Panc1 (cell line): ENCODE results near the gene GNAI2.
"Not testable (repeated sequence)": the region's sequence is repeated elsewhere in the genome, so short reads cannot be mapped to it uniquely, and the experiment has no call there.

Experiments used
- POLR2AphosphoS5 ChIP-seq: IDR thresholded peaks from 2 replicates; pipeline ENCODE4 v1.6.1; 2012; ENCODE audit warnings: mild to moderate bottlenecking, low read depth, low read length, moderate library complexity
- TCF7L2 ChIP-seq: IDR thresholded peaks from 2 replicates; pipeline ENCODE4 v1.6.1; 2011; ENCODE audit warnings: mild to moderate bottlenecking, low read depth, low read length, inconsistent platforms
- TF ChIP-seq, protein P1 (sequence below): fragments of 450-650 bp; IDR thresholded peaks from 2 replicates; pipeline ENCODE4 v1.5.1; 2017; ENCODE audit warnings: mild to moderate bottlenecking
- TF ChIP-seq, protein P2 (sequence below), 2 experiments: IDR thresholded peaks; 2 replicates each; pipeline ENCODE4 v1.6.1; 2011 to 2012; ENCODE audit warnings: low read depth in 2 of 2, control low read depth in 1 of 2, low read length in 1 of 2, mild to moderate bottlenecking in 1 of 2, moderate library complexity in 1 of 2; ENCODE audit not compliant: insufficient read depth in 1 of 2

DNA sequence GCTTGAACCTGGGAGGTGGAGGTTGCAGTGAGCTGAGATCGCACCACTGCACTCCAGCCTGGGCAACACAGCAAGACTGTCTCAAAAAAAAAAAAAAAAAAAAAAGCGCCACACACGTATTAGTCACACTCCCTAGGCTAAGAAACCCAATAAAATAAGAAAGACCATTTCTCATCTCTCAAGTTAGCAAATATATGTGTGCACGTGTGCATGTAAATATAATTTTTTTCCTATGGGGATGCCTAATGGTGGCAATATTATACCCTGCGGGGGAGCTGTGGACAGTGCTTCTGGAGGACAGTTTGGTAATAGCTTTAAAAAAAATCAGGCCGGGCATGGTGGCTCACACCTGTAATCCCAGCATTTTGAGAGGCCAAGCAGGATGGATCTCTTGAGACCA, 48.1 kb downstream of the GNAI2 start:
- TF ChIP-seq, protein P1, sequence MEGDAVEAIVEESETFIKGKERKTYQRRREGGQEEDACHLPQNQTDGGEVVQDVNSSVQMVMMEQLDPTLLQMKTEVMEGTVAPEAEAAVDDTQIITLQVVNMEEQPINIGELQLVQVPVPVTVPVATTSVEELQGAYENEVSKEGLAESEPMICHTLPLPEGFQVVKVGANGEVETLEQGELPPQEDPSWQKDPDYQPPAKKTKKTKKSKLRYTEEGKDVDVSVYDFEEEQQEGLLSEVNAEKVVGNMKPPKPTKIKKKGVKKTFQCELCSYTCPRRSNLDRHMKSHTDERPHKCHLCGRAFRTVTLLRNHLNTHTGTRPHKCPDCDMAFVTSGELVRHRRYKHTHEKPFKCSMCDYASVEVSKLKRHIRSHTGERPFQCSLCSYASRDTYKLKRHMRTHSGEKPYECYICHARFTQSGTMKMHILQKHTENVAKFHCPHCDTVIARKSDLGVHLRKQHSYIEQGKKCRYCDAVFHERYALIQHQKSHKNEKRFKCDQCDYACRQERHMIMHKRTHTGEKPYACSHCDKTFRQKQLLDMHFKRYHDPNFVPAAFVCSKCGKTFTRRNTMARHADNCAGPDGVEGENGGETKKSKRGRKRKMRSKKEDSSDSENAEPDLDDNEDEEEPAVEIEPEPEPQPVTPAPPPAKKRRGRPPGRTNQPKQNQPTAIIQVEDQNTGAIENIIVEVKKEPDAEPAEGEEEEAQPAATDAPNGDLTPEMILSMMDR, result not testable (repeated sequence)
- TF ChIP-seq POLR2AphosphoS5, TCF7L2: not testable (repeated sequence)
- TF ChIP-seq, protein P2, sequence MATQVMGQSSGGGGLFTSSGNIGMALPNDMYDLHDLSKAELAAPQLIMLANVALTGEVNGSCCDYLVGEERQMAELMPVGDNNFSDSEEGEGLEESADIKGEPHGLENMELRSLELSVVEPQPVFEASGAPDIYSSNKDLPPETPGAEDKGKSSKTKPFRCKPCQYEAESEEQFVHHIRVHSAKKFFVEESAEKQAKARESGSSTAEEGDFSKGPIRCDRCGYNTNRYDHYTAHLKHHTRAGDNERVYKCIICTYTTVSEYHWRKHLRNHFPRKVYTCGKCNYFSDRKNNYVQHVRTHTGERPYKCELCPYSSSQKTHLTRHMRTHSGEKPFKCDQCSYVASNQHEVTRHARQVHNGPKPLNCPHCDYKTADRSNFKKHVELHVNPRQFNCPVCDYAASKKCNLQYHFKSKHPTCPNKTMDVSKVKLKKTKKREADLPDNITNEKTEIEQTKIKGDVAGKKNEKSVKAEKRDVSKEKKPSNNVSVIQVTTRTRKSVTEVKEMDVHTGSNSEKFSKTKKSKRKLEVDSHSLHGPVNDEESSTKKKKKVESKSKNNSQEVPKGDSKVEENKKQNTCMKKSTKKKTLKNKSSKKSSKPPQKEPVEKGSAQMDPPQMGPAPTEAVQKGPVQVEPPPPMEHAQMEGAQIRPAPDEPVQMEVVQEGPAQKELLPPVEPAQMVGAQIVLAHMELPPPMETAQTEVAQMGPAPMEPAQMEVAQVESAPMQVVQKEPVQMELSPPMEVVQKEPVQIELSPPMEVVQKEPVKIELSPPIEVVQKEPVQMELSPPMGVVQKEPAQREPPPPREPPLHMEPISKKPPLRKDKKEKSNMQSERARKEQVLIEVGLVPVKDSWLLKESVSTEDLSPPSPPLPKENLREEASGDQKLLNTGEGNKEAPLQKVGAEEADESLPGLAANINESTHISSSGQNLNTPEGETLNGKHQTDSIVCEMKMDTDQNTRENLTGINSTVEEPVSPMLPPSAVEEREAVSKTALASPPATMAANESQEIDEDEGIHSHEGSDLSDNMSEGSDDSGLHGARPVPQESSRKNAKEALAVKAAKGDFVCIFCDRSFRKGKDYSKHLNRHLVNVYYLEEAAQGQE (IDR thresholded peaks at IDR 0.05; ENCODE audit: insufficient read depth in 1 of 2, low read depth in 2 of 2, low read length in 1 of 2), result not testable (repeated sequence)
